ENCODE measurements around the gene CAPZB. TPM values are rescaled to one million over a fixed set of nuclear protein-coding genes. Genes with fewer than 3 reads are reported as not detected.

CAPZB gene
- total RNA-seq, 1 experiment from 2014 or later: 348 TPM

DNA sequence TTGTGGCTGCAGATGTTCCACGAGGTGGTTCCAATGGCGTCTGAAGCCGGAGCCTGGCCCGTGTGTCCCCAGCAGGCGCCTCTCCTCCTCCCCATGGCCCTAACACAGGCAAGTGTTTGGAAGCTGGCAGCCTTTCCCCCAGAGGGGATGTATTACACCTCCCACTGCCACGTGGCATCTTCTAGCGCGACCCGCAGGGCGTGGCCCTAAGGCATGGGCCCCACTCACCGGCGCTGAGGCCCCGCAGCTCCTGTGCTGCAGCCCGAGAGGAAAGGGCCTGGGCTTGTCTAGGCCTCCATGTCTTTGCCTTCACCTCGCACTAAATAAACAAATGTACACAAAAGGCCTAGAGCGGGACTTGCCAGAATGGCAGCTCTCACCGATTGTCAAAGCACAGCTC lies 135.3 kb downstream of the CAPZB start:
- no peak overlapping the region for H4K91ac ChIP-seq (ENCODE audit: insufficient read length, low read depth, low read length)
- no peak overlapping the region for H3K23ac ChIP-seq (ENCODE audit: insufficient read length, low read depth, low read length)
- H4K5ac ChIP-seq (ENCODE audit: insufficient read length, low read depth, low read length): no peak overlapping the region
- H3K79me2 ChIP-seq (ENCODE audit: insufficient read depth, low read length): no peaks in the 10 kb centered on the region
- no peaks in the 10 kb centered on the region for H3K79me1 ChIP-seq (ENCODE audit: insufficient read depth, low read depth, low read length, poor library complexity, severe bottlenecking)
- no peak overlapping the region for H2AK5ac ChIP-seq (ENCODE audit: insufficient read length, low read length)
- no peak overlapping the region for H3K9ac ChIP-seq (ENCODE audit: extremely low read depth, insufficient read length, low read length)
- Mint-ChIP-seq H3K4me1 (peaks cover 22 to 27% of the 10 kb centered on the region in 2 experiments), H3K36me3 (ENCODE audit: insufficient read depth in 1 of 3, low read depth in 3 of 3) (peaks cover 22 to 52% (median 46%) of the 10 kb centered on the region in 3 experiments), H3K4me3 (no peak overlapping the region), H3K27ac (peak overlapping the region; percentile 68 to 85 (median 82); a peak in 5 of 7 replicates), H3K9me3 (no peaks in the 10 kb centered on the region), H3K27me3 (ENCODE audit: low read depth) (no peaks in the 10 kb centered on the region; the same call in none of the 2 replicates)
- 0 out of 2 replicates have a peak, but pooled peaks cover 3% of the 10 kb centered on the region for H3K4me1 ChIP-seq (ENCODE audit: insufficient read depth, low read length)
- no peak overlapping the region for H3T11ph ChIP-seq (ENCODE audit: low read length)
- no peak overlapping the region for H2BK5ac ChIP-seq (ENCODE audit: insufficient read length, low read length)
- TF ChIP-seq, protein P1, sequence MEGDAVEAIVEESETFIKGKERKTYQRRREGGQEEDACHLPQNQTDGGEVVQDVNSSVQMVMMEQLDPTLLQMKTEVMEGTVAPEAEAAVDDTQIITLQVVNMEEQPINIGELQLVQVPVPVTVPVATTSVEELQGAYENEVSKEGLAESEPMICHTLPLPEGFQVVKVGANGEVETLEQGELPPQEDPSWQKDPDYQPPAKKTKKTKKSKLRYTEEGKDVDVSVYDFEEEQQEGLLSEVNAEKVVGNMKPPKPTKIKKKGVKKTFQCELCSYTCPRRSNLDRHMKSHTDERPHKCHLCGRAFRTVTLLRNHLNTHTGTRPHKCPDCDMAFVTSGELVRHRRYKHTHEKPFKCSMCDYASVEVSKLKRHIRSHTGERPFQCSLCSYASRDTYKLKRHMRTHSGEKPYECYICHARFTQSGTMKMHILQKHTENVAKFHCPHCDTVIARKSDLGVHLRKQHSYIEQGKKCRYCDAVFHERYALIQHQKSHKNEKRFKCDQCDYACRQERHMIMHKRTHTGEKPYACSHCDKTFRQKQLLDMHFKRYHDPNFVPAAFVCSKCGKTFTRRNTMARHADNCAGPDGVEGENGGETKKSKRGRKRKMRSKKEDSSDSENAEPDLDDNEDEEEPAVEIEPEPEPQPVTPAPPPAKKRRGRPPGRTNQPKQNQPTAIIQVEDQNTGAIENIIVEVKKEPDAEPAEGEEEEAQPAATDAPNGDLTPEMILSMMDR (conservative IDR thresholded peaks at IDR 0.05): no peak
- no peak overlapping the region for H2BK20ac ChIP-seq (ENCODE audit: low read depth, low read length, poor library complexity, severe bottlenecking)
- no peak overlapping the region for H4K8ac ChIP-seq (replicated peaks; ENCODE audit: insufficient read length, low read depth, low read length)
- no peaks in the 10 kb centered on the region for H3K27me3 ChIP-seq (ENCODE audit: insufficient read depth, low read length)
- no peaks in the 10 kb centered on the region for H3K9me3 ChIP-seq (ENCODE audit: control insufficient read depth, low read depth, low read length)
- no peak overlapping the region for H3K4me2 ChIP-seq (ENCODE audit: insufficient read depth, insufficient read length, low read length)
- H2BK15ac ChIP-seq (ENCODE audit: low read depth, low read length): no peak overlapping the region
- no peak overlapping the region for H2BK120ac ChIP-seq (ENCODE audit: low read depth, low read length, poor library complexity, severe bottlenecking)
- DNase-seq: no peak
- no CpG with 5 or more reads among the region's 17 CpGs for WGBS (ENCODE audit: extremely low coverage, insufficient read length, low lambda C conversion rate)
- H4K20me1 ChIP-seq (ENCODE audit: control insufficient read depth, insufficient read depth, insufficient read length): no peaks in the 10 kb centered on the region
- no peak overlapping the region for H2AFZ ChIP-seq (ENCODE audit: low read length)
- no peak overlapping the region for H2BK12ac ChIP-seq (ENCODE audit: insufficient read length, low read depth, low read length)
- no peak overlapping the region for H3K4ac ChIP-seq (ENCODE audit: low read depth, low read length)
- H3K18ac ChIP-seq (ENCODE audit: insufficient read length, low read depth, low read length): no peak overlapping the region
- H3K56ac ChIP-seq (ENCODE audit: insufficient read length, low read depth, low read length): no peak overlapping the region
- no peaks in the 10 kb centered on the region for H3K23me2 ChIP-seq (ENCODE audit: insufficient read length, low read depth, low read length, poor library complexity, severe bottlenecking)
- no peak overlapping the region for H3K14ac ChIP-seq (ENCODE audit: insufficient read depth, low read length)
- H3K27ac ChIP-seq (ENCODE audit: insufficient read length, low read depth, low read length): no peak overlapping the region

Data from H9 (cell line).